GM11168 (cell line): ENCODE results near the gene MPND.
"Not testable (repeated sequence)": the region's sequence is repeated elsewhere in the genome, so short reads cannot be mapped to it uniquely, and the experiment has no call there.

Source experiments
- in situ Hi-C: fragments of 300-500 bp; cut with MboI; formaldehyde crosslinking; loops from one replicate; pipeline ENCODE4 v1.12.0; 2022; ENCODE audit warnings: low sequenced_read_pairs; ENCODE audit not compliant: unreplicated experiment

Gene MPND

DNA sequence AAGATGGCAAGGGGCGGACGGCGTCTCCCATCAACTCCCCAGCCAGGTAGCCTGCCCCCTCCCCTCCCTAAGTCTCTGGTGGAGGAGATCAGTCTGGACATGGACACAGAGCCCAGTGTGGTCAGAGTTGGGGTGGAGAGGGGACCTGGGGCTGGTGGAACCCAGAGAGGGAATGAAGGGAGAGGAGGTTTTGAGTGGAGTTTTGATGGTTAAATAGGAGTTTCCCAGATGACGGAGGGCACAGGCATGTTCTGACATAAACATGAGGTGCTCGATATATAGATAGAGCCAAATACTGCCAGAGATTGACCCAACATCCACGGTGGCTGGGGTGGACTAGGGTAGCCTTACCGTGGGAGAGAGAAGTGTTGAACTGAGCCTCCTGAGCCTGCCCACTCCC, 24.9 kb upstream of the MPND start:
- in situ Hi-C loops, result no loop called here

GRCh38 chr19:4319067-4319718, 24.2 kb upstream of the MPND start:
- in situ Hi-C loops, result no loop called here

- in situ Hi-C loops, result no loop called here
These were observed 22.9 kb upstream of the MPND start for GRCh38 chr19:4320419-4320818.

DNA sequence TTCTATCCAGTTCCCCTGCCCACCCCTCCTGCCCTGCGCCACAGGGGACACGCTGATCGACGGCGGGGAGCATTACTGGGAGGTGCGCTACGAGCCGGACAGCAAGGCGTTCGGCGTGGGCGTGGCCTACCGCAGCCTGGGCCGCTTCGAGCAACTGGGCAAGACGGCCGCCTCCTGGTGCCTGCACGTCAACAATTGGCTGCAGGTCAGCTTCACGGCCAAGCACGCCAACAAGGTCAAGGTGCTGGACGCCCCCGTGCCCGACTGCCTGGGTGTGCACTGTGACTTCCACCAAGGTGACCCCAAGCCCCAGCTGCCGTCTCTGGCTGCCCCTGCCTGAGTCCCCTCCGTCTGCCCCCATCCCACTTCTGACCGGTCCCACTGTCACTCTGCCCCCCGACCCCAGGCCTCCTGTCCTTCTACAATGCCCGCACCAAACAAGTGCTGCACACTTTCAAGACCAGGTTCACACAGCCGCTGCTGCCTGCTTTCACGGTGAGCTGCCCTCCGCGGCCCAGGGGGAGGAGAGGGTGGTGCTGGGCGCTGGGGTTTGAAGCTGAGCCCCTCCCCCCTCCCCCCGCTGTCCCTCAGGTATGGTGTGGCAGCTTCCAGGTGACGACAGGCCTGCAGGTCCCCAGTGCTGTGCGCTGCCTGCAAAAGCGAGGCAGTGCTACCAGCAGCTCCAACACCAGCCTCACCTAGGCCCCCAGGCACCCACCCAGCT, 20.3 kb upstream of the MPND start:
- in situ Hi-C loops, result no loop called here

GRCh38 chr19:4323692-4324091, 19.7 kb upstream of the MPND start:
- in situ Hi-C loops, result no loop called here

DNA sequence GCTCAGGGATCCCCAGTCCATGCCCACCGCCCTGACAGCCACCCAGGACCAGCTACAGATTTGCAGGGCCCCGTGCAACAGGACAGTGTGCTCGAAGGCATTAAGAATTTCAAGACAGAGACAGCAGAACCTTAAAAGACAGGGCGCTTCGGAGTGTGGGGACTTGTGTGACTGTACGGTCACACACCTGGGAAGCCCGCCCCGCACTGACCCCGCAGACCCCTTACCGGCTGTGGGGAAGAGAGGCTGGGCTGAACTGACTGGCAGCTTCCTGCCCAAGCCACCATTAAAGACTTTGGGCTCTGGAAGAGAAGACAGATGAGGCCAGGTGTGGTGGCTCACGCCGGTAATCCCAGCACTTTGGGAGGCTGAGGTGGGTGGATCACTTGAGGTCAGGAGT, 19.1 kb upstream of the MPND start:
- in situ Hi-C loops, result no loop called here

DNA sequence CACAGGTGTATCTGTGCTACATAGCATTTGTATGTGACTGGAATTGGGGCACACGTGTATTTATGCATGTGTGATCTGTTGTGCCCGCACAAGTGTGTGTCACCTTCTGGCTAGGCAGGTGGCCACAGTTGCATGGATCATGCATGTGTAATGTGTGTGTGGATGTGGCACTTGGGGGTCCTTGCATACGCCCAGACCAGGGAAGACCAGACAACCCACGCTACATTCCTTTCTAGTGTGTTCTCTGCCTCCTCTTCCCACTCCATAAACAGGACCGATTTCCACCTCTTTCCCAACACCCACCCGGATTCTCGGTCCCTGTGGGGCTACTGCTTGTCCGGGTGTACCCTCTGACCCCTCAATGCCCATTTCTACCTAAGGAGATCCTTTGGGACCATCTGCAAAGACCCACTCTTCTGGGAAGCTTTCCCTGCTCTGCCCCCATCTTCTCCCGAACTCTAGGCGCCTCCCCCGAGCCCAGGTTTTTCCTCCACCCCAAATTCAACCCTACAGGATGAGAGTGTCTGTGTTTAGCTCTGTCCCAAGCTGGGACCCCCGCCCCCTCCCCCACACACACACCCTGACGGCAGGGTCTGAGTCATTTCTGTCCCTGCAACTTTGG, 17.0 kb upstream of the MPND start:
- in situ Hi-C loops, result no loop called here

GRCh38 chr19:4326837-4327251, 16.5 kb upstream of the MPND start:
- in situ Hi-C loops, result no loop called here

GRCh38 chr19:4327252-4327876, 16.0 kb upstream of the MPND start:
- in situ Hi-C loops, result no loop called here

DNA sequence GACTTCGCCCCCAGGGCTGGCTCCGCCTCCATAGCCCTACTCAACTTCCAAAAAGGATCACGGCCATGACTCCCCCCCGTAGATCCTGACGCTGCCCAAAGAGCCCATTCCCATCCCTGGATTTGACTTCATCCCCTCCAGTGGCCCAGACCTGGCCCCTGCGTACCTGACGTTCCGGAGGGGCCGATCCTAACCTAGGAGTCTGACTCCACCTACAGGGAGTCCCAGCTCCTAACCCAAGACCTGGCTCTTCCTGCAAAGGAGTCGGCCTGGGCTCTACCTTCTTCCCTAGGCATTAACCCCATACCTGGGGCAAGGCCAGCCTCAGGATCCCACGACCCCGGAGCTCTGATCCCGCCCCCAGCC, 15.5 kb upstream of the MPND start:
- in situ Hi-C loops, result no loop called here

GRCh38 chr19:4328243-4328990, 14.9 kb upstream of the MPND start:
- in situ Hi-C loops, result no loop called here

GRCh38 chr19:4328991-4329681, 14.2 kb upstream of the MPND start:
- in situ Hi-C loops, result not testable (repeated sequence)

DNA sequence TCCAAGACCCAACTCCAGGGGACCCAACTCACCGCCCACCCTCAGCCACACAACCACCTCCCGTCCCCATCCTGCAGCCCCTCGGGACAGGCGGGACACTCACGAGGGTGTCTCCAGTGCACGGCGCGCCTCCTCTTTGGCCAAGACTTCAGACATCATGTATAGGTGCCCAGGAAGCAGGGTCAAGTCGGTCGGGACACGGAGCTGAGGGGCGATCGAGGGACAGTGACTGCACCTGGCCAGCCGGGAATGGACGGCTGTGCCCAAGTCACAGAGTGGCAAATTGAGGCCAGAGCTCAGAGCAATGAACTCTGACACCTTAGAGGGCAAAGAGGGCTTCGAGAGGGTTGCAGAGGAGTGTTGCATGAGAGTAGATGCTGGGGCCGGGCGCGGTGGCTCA, 13.5 kb upstream of the MPND start:
- in situ Hi-C loops, result no loop called here

DNA sequence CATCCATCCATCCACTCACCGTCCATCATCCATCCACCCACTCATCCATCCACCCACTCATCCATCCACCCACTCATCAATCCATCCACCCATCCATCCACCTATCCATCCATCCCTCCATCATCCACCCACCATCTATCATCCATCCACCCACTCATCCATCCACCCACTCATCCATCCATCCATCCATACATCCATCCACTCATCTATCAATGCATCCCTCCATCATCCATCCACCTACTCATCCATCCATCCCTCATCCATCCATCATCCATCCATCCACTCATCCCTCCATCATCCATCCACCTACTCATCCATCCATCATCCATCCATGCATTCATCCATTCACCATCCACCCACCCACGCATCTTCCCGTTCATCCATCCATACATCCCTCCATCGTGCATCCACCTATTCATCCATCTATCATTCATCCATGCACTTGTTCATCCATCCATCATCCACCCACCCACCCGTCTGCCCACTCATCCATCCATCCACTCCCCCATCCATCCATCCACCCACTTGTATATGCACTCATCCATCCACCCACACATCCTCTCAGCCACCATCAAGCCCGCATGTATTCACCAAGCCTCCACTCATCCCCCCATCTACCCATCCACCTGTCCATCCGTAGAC, 8.3 kb upstream of the MPND start:
- in situ Hi-C loops, result no loop called here

DNA sequence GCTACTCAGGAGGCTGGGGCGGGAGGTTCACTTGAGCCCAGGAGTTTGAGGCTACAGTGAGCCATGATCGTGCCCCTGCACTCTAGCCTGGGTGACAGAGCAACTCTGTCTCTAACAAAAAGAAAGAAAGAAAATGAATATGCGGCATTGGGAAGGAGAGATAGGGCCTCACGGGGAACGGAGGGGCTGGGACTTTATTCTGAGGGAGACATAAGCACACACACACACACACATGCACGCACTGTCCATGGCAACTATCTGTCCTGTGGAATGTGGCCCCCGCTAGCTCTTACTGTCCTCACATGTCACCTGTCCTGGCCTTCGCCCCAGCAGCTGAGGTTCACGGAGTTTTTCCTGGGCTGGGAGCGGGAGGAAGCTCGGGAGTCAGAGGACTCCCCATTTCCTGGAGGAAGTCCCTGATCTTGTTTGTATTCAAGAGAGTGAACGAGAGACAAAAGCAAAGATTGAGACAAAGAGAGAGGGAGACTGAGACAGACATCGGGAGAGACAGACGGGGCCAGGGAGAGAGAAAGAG, 5.4 kb upstream of the MPND start:
- in situ Hi-C loops, result no loop called here

GRCh38 chr19:4338441-4339355, 4.7 kb upstream of the MPND start, which contains the start of gene STAP2:
STAP2 (minus strand) TSS chr19:4338827; CDS start chr19:4338753, 74 bp downstream.
- in situ Hi-C loops, result no loop called here

GRCh38 chr19:4342314-4342614, 1.1 kb upstream of the MPND start:
- in situ Hi-C loops, result no loop called here

DNA sequence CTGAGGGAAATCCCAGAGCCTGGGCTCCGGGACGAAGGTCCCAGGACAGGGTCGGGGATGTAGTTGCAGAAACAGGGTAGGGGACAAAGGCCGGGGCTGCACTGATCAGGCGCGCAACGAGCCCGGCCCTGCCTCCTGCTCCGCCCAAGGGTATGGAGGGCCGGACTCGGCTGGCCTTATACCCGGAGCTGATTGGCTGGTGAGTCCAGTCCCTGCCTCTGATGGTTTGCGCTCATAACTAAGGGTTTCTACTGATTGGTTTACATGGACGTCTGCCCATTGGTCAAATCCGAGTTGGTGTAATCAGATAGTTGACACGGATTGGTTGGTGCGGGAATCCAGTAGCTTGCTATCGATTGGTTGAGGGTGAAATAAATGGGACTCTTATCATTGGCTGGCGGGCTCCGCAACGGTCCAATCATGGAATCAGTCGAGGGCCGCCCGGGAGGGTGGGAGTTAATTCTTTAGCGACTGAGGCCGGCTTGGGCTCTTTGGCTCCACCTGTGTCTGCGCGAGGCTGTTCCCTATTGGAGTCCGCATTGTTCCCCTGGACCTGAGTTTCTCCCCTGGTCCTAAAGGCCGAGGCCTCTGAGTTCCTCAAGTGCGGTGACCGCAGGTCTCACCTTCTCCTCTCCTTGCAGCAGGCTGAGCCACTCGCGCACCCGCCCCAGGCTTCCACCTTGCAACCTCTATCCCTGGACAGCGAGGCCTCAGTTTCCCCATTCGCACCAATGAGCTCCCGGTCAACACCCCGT, 570 bp upstream of the MPND start:
- in situ Hi-C loops, result no loop called here
